Endothelial cell of umbilical vein (primary cell): Measurements from ENCODE around the gene CERS6. TPM values are rescaled to one million over a fixed set of nuclear protein-coding genes. Genes with fewer than 3 reads are reported as not detected.

Source experiments
- BruUV-seq: library from RNA; stranded (reverse); fragments of 400-500 nt; replicated peaks from 2 replicates; lab custom pipeline; 2021; lab: Mats Ljungman, UMichigan
- CTCF ChIA-PET: fragments of 300-600, 350-600 bp; sonication (Branson Sonifier 250); formaldehyde crosslinking; loops from one replicate; lab custom pipeline; 2021; ENCODE audit warnings: antibody characterized with exemption, inconsistent platforms; lab: Charles Lee
- POLR2A ChIA-PET: fragments of 300-600, 350-600 bp; sonication (Branson Sonifier 250); formaldehyde crosslinking; loops from one replicate; lab custom pipeline; 2021; ENCODE audit warnings: antibody characterized with exemption, inconsistent platforms; lab: Charles Lee
- DNase-seq: peaks from one replicate; pipeline ENCODE4 v3.0.0-alpha.2; 2011; ENCODE audit warnings: low read depth, low spot score
- FAIRE-seq: peaks from 2 replicates; lab custom pipeline; 2011; peaks lifted over from hg19 to GRCh38; lab: Jason Lieb, UNC
- H2AFZ ChIP-seq: 2 replicates; pipeline ENCODE4 v1.6.0; 2012; ENCODE audit warnings: low read depth, low read length, control low read depth, inconsistent platforms
- H3K27ac ChIP-seq: 2 replicates; pipeline ENCODE4 v1.5.1; 2011; ENCODE audit warnings: low read depth, mild to moderate bottlenecking, control low read depth, low read length, moderate library complexity; ENCODE audit not compliant: insufficient read depth
- H3K27me3 ChIP-seq, 2 experiments: 2 replicates each; pipeline versions ENCODE4 v1.6.0 to v1.6.1; 2011; ENCODE audit warnings: low read length in 2 of 2, mixed read lengths in 1 of 2; ENCODE audit not compliant: control insufficient read depth in 2 of 2, insufficient read depth in 2 of 2
- H3K36me3 ChIP-seq, 2 experiments: 2 replicates in 1 of 2; 3 replicates in 1 of 2; pipeline ENCODE4 v1.5.1; 2011; ENCODE audit warnings: low read length in 2 of 2, mild to moderate bottlenecking in 1 of 2, moderate library complexity in 1 of 2; ENCODE audit not compliant: control insufficient read depth in 2 of 2, insufficient read depth in 2 of 2; ENCODE audit errors: extremely low read depth in 1 of 2
- H3K4me1 ChIP-seq: 3 replicates; pipeline ENCODE4 v1.5.1; 2011; ENCODE audit warnings: mild to moderate bottlenecking, low read length; ENCODE audit not compliant: control insufficient read depth, insufficient read depth; ENCODE audit errors: extremely low read depth
- H3K4me2 ChIP-seq: 2 replicates; pipeline ENCODE4 v1.6.1; 2011; ENCODE audit warnings: low read length, control low read depth, mixed read lengths; ENCODE audit not compliant: insufficient read depth
- H3K4me3 ChIP-seq, 3 experiments: fragments of 200-600 bp in 1 of 3; sonication (generic), shearing (Covaris generic) in 1 of 3; replicated peaks in 1 of 3; 2 replicates each; pipeline ENCODE4 v1.5.1; 2011 to 2016; ENCODE audit warnings: control low read depth in 3 of 3, low read length in 3 of 3, mild to moderate bottlenecking in 2 of 3, inconsistent platforms in 1 of 3, low read depth in 1 of 3, moderate library complexity in 1 of 3; ENCODE audit not compliant: insufficient read depth in 1 of 3
- H3K79me2 ChIP-seq: 2 replicates; pipeline ENCODE4 v1.6.0; 2012; ENCODE audit warnings: low read length, inconsistent platforms; ENCODE audit not compliant: control insufficient read depth, insufficient read depth
- H3K9ac ChIP-seq: replicated peaks from 2 replicates; pipeline ENCODE3; 2011; ENCODE audit warnings: low read length, control low read depth; ENCODE audit not compliant: insufficient read depth; ENCODE audit errors: extremely low read depth
- H3K9me1 ChIP-seq: replicated peaks from 3 replicates; pipeline ENCODE4 v1.6.0; 2011; ENCODE audit warnings: mild to moderate bottlenecking, low read length; ENCODE audit not compliant: control insufficient read depth, insufficient read depth; ENCODE audit errors: extremely low read depth
- H3K9me3 ChIP-seq: replicated peaks from 2 replicates; pipeline ENCODE4 v1.5.1; 2012; ENCODE audit warnings: low read length, inconsistent platforms; ENCODE audit not compliant: control insufficient read depth, insufficient read depth
- H4K20me1 ChIP-seq: replicated peaks from 2 replicates; pipeline ENCODE3; 2011; ENCODE audit warnings: mild to moderate bottlenecking, low read length; ENCODE audit not compliant: control insufficient read depth, insufficient read depth; ENCODE audit errors: extremely low read depth
- EZH2 ChIP-seq: IDR thresholded peaks from 2 replicates; pipeline ENCODE4 v1.6.1; 2012; ENCODE audit warnings: borderline replicate concordance, low read depth, mild to moderate bottlenecking, moderate library complexity, low read length, inconsistent platforms; ENCODE audit not compliant: severe bottlenecking
- FOS ChIP-seq: IDR thresholded peaks from 2 replicates; pipeline ENCODE4 v1.6.1; 2011; ENCODE audit warnings: mild to moderate bottlenecking, low read length, moderate library complexity, borderline replicate concordance; ENCODE audit not compliant: insufficient read depth
- GATA2 ChIP-seq: IDR thresholded peaks from 2 replicates; pipeline ENCODE4 v1.7.0; 2011; ENCODE audit warnings: low read depth, mild to moderate bottlenecking, moderate library complexity, mixed read lengths, low read length; ENCODE audit not compliant: insufficient read length, insufficient read depth
- JUN ChIP-seq: IDR thresholded peaks from 2 replicates; pipeline ENCODE4 v1.6.1; 2011; ENCODE audit warnings: borderline replicate concordance, low read depth; ENCODE audit not compliant: insufficient read length, insufficient read depth
- MAX ChIP-seq: IDR thresholded peaks from 2 replicates; pipeline ENCODE4 v1.6.1; 2011; ENCODE audit not compliant: insufficient read depth, insufficient read length
- MYC ChIP-seq: IDR thresholded peaks from one replicate; pipeline ENCODE4 v1.6.1; 2011; ENCODE audit warnings: mild to moderate bottlenecking, low read depth, low read length
- POLR2A ChIP-seq: IDR thresholded peaks from 2 replicates; pipeline ENCODE4 v1.6.1; 2012; ENCODE audit warnings: low read depth, mild to moderate bottlenecking, control low read depth, low read length
- POLR2AphosphoS5 ChIP-seq: IDR thresholded peaks from 2 replicates; pipeline ENCODE4 v1.6.1; 2012; ENCODE audit warnings: low read depth, mild to moderate bottlenecking, control low read depth, low read length, moderate library complexity; ENCODE audit not compliant: insufficient read depth
- dilution Hi-C: fragments of 300-500 bp; cut with MboI; formaldehyde crosslinking; loops from one replicate; pipeline ENCODE4 v1.15.0; 2019; ENCODE audit warnings: low sequenced_read_pairs; ENCODE audit not compliant: extremely low pct_ligation_motif_present
- intact Hi-C: fragments of 100-400 bp; cut with micrococcal nuclease; formaldehyde crosslinking; loops from one replicate; pipeline ENCODE4 v1.10.0; 2022
- polyA plus RNA-seq, 4 experiments: library from polyadenylated mRNA; depleted of rRNA in 3 of 4; stranded (reverse) in 3 of 4; unstranded in 1 of 4; fragments of >200 nt; gene quantifications; 2 replicates each; pipeline versions ENCODE4 v1.2.1 to v1.2.3, GENCODE V29; 2011 to 2012; ENCODE audit warnings: missing spikeins in 1 of 4
- total RNA-seq: library from RNA; stranded (reverse); gene quantifications from 2 replicates; pipeline ENCODE4 v1.2.3, GENCODE V29; 2021
- TF ChIP-seq, protein P1 (sequence below), 2 donors: IDR thresholded peaks; 1 replicate in 1 of 2; 2 replicates in 1 of 2; pipeline ENCODE4 v1.5.1; 2011; ENCODE audit warnings: low read length in 2 of 2, mild to moderate bottlenecking in 2 of 2, moderate library complexity in 2 of 2, control low read depth in 1 of 2, inconsistent platforms in 1 of 2, low read depth in 1 of 2; ENCODE audit not compliant: insufficient read depth in 1 of 2; ENCODE audit errors: extremely low read depth in 1 of 2

CERS6 gene
- total and polyA plus RNA-seq, 2 donors (not counting 3 experiments of a cell fraction or from before 2014, with no cell fraction given) = 2.7 to 11.7 TPM

DNA sequence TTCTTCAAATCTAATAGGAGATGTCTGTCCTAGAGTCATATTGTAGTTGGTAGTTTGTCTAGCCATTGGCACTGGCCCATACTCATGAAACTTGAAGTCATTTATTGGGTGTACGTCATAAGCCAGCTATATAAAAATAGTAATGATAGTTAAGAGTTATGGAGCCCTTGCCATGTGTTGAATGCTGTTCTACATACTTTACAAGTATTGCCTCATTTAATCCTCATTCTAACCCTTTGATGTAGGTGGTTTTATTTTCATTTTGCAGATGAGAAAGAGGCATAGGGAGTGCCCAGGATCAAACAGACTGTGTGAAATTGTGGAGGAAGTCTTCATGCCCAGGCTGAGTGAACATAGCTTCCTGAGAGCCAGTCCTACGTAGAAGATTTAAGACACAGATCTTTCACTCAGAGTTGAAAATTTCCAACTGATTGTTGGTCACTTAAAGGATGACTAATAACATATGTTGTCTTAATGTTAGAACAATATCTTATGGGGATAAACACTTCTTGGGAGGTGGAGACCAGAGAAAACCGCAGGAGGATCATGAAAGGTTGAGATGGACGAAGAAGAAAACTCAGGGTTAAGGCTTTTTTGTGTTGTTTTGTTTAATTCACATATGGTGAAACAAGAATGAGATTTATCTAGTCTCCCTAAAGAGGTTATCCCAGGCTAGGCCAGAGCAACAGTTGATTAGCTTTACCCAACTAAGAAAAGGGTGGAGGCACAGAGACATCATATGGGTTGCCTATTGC, 156.0 kb downstream of the CERS6 start:
- Histone ChIP-seq H3K36me3 (no peaks in the 10 kb centered on the region), H3K27me3 (no peaks in the 10 kb centered on the region), H3K4me3 (no peak overlapping the region), H3K79me2 (no peaks in the 10 kb centered on the region), H3K4me1 (no peaks in the 10 kb centered on the region), H3K4me2 (no peak overlapping the region), H3K9me3 (no peaks in the 10 kb centered on the region), H2AFZ (no peak overlapping the region), H4K20me1 (no peaks in the 10 kb centered on the region), H3K9ac (no peak overlapping the region), H3K27ac (no peak overlapping the region), H3K9me1 (no peaks in the 10 kb centered on the region)
- ChIA-PET POLR2A (no interaction called here), CTCF (no interaction called here)
- intact Hi-C loops (no loop called here), dilution Hi-C loops (no loop called here)
- BruUV-seq = no TSS peak
- no peak for TF ChIP-seq POLR2AphosphoS5
- TF ChIP-seq MAX = no peak
- TF ChIP-seq, protein P1, sequence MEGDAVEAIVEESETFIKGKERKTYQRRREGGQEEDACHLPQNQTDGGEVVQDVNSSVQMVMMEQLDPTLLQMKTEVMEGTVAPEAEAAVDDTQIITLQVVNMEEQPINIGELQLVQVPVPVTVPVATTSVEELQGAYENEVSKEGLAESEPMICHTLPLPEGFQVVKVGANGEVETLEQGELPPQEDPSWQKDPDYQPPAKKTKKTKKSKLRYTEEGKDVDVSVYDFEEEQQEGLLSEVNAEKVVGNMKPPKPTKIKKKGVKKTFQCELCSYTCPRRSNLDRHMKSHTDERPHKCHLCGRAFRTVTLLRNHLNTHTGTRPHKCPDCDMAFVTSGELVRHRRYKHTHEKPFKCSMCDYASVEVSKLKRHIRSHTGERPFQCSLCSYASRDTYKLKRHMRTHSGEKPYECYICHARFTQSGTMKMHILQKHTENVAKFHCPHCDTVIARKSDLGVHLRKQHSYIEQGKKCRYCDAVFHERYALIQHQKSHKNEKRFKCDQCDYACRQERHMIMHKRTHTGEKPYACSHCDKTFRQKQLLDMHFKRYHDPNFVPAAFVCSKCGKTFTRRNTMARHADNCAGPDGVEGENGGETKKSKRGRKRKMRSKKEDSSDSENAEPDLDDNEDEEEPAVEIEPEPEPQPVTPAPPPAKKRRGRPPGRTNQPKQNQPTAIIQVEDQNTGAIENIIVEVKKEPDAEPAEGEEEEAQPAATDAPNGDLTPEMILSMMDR (IDR thresholded peaks at IDR 0.05; ENCODE audit: extremely low read depth in 1 of 2, insufficient read depth in 1 of 2, low read depth in 1 of 2, low read length in 2 of 2) = no peak
- no peak for TF ChIP-seq GATA2
- no peak for TF ChIP-seq EZH2
- no peak for TF ChIP-seq POLR2A
- no peak for TF ChIP-seq JUN
- TF ChIP-seq FOS = no peak
- no peak for TF ChIP-seq MYC
- no peak for FAIRE-seq
- no peak for DNase-seq
